GM19043 (cell line): ENCODE results near the gene USP9X.
"Not testable (repeated sequence)": the region's sequence is repeated elsewhere in the genome, so short reads cannot be mapped to it uniquely, and the experiment has no call there.

ENCODE experiments used
- ATAC-seq: cut with Tn5 transposase; IDR thresholded peaks from one replicate; pipeline ENCODE4 v1.9.1; 2021; ENCODE audit warnings: low read depth; ENCODE audit not compliant: unreplicated experiment

The USP9X gene

GRCh38 chrX:41275661-41276609 is 190.7 kb downstream of the USP9X start:
- peak; percentile 64 for ATAC-seq

- ATAC-seq = no peak
These were observed 191.6 kb downstream of the USP9X start for GRCh38 chrX:41276661-41277506.

- ATAC-seq = not testable (repeated sequence)
These were observed 197.1 kb downstream of the USP9X start for GRCh38 chrX:41282307-41282706.

- ATAC-seq = not testable (repeated sequence)
These were observed 200.7 kb downstream of the USP9X start for GRCh38 chrX:41285928-41286327.
